PC-9 (cell line): ENCODE data around the gene SLC13A2. TPM values are rescaled to one million over a fixed set of nuclear protein-coding genes. Genes with fewer than 3 reads are reported as not detected.

Experiments
- BruUV-seq: library from RNA; stranded (reverse); fragments of 400-500 nt; replicated peaks from 2 replicates; lab custom pipeline; 2021; lab: Mats Ljungman, UMichigan
- CTCF ChIA-PET: fragments of 300-600 bp; sonication (Branson Sonifier 250); formaldehyde crosslinking; loops from one replicate; lab custom pipeline; 2022; ENCODE audit warnings: antibody characterized with exemption; lab: Charles Lee
- POLR2A ChIA-PET: fragments of 300-600 bp; sonication (Branson Sonifier 250); formaldehyde crosslinking; loops from one replicate; lab custom pipeline; 2022; ENCODE audit warnings: antibody characterized with exemption; ENCODE audit not compliant: unreplicated experiment; lab: Charles Lee
- DNase-seq, 2 experiments: peaks; one replicate each; pipeline versions ENCODE4 v3.0.0 to v3.0.0-alpha.2; 2015 to 2022; ENCODE audit warnings: mixed read lengths in 1 of 2
- H2AFZ ChIP-seq: fragments of 200-600 bp; sonication (generic); 2 replicates; pipeline ENCODE4 v1.8.1; 2017; ENCODE audit warnings: antibody characterized with exemption
- H3F3A ChIP-seq: fragments of 200-600 bp; sonication (generic); 2 replicates; pipeline ENCODE4 v1.8.1; 2017; ENCODE audit warnings: antibody characterized with exemption, mild to moderate bottlenecking, low read depth; ENCODE audit not compliant: insufficient read depth
- H3K27ac ChIP-seq: fragments of 200-600 bp; sonication (generic); 2 replicates; pipeline ENCODE4 v1.6.1; 2016; ENCODE audit warnings: mixed run types
- H3K27me3 ChIP-seq: fragments of 200-600 bp; sonication (generic); 2 replicates; pipeline ENCODE4 v1.6.1; 2016; ENCODE audit warnings: low read depth, mixed run types; ENCODE audit not compliant: insufficient read depth
- H3K36me3 ChIP-seq: fragments of 200-600 bp; sonication (generic); 2 replicates; pipeline ENCODE4 v1.6.1; 2016; ENCODE audit warnings: low read depth, mixed run types
- H3K4me1 ChIP-seq: fragments of 200-600 bp; sonication (generic); replicated peaks from 2 replicates; pipeline ENCODE4 v1.6.1; 2016; ENCODE audit warnings: mixed run types; ENCODE audit not compliant: insufficient read depth
- H3K4me2 ChIP-seq: fragments of 200-600 bp; sonication (generic); 2 replicates; pipeline ENCODE4 v1.6.1; 2017; ENCODE audit warnings: mixed run types
- H3K4me3 ChIP-seq: fragments of 200-600 bp; sonication (generic); 2 replicates; pipeline ENCODE4 v1.6.1; 2016; ENCODE audit warnings: mixed run types
- H3K79me2 ChIP-seq: fragments of 200-600 bp; sonication (generic); 2 replicates; pipeline ENCODE4 v1.6.1; 2017; ENCODE audit warnings: low read depth, mixed run types
- H3K9me2 ChIP-seq: fragments of 200-600 bp; sonication (generic); 2 replicates; pipeline ENCODE4 v1.8.1; 2017; ENCODE audit warnings: mild to moderate bottlenecking; ENCODE audit not compliant: insufficient read depth
- H3K9me3 ChIP-seq: fragments of 200-600 bp; sonication (generic); 2 replicates; pipeline ENCODE4 v1.8.1; 2016; ENCODE audit warnings: low read depth; ENCODE audit not compliant: insufficient read depth
- H4K20me1 ChIP-seq: fragments of 200-600 bp; sonication (generic); 2 replicates; pipeline ENCODE4 v1.8.1; 2017; ENCODE audit not compliant: insufficient read depth
- CTCF ChIP-seq: fragments of 200-600 bp; sonication (generic); conservative IDR thresholded peaks from 2 replicates; pipeline ENCODE4 v1.6.1; 2017; ENCODE audit warnings: mixed run types, antibody characterized with exemption, mild to moderate bottlenecking, moderate library complexity
- EZH2 ChIP-seq: fragments of 200-600 bp; sonication (generic); IDR thresholded peaks from 2 replicates; pipeline ENCODE4 v1.8.0; 2017; ENCODE audit warnings: antibody characterized with exemption, low read depth
- intact Hi-C: fragments of 100-400 bp; cut with micrococcal nuclease; formaldehyde crosslinking; loops from one replicate; pipeline ENCODE4 v1.10.0; 2022; ENCODE audit not compliant: unreplicated experiment
- total RNA-seq: library from RNA; stranded (reverse); gene quantifications from 2 replicates; pipeline ENCODE4 v1.2.3, GENCODE V29; 2021

The SLC13A2 gene
- total RNA-seq, 1 experiment from 2014 or later, result not detected

DNA sequence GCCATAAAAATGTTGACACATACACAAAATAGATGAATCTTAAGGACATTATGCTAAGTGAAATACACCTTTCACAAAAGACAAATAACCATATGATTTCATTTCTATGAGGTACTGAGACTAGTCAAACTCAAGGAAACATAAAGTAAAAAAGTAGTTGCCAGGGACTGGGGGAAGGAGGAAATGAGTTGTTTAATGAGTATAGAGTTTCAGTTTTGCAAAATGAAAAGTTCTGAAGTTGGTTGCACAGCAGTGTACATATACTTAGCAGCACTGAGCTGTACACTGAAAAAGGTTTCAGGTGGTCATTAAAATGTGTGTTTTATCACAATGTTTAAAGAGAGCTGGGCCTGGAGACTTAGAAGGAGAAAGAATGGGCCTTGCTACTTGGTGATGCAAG is 4.7 kb upstream of the SLC13A2 start:
- Histone ChIP-seq H3K27me3 (no peaks in the 10 kb centered on the region), H3K9me2 (no peaks in the 10 kb centered on the region), H3K36me3 (no peaks in the 10 kb centered on the region), H3K27ac (no peak overlapping the region), H3K4me2 (no peak overlapping the region), H3K4me1 (peaks cover 6% of the 10 kb centered on the region; the same call in 1 of the 2 replicates), H3F3A (peaks cover 10% of the 10 kb centered on the region; the same call in 1 of the 2 replicates), H4K20me1 (no peaks in the 10 kb centered on the region; the same call in 1 of the 2 replicates), H3K9me3 (no peaks in the 10 kb centered on the region; the same call in 1 of the 2 replicates), H2AFZ (no peak overlapping the region), H3K79me2 (no peaks in the 10 kb centered on the region), H3K4me3 (no peak overlapping the region)
- CTCF ChIA-PET, result no interaction called here
- no peak for DNase-seq
- no TSS peak for BruUV-seq
- no peak for TF ChIP-seq EZH2
- TF ChIP-seq CTCF, result no peak
- intact Hi-C loops, result no loop called here
- POLR2A ChIA-PET, result no interaction called here

GRCh38 chr17:28469376-28469775 is 4.1 kb upstream of the SLC13A2 start:
- ChIA-PET POLR2A (no interaction called here), CTCF (no interaction called here)
- H3K79me2 ChIP-seq, result no peaks in the 10 kb centered on the region
- H3K4me3 ChIP-seq, result no peak overlapping the region
- no peaks in the 10 kb centered on the region; the same call in 1 of the 2 replicates for H4K20me1 ChIP-seq
- no peaks in the 10 kb centered on the region for H3K36me3 ChIP-seq
- no peaks in the 10 kb centered on the region for H3K9me2 ChIP-seq
- H3K9me3 ChIP-seq, result no peaks in the 10 kb centered on the region; the same call in 1 of the 2 replicates
- intact Hi-C loops, result no loop called here
- peaks cover 10% of the 10 kb centered on the region; the same call in 1 of the 2 replicates for H3F3A ChIP-seq
- no peak overlapping the region for H2AFZ ChIP-seq
- DNase-seq, result no peak
- H3K27ac ChIP-seq, result no peak overlapping the region
- TF ChIP-seq EZH2 (no peak), CTCF (no peak)
- no TSS peak for BruUV-seq
- H3K4me2 ChIP-seq, result no peak overlapping the region
- peaks cover 6% of the 10 kb centered on the region; the same call in 1 of the 2 replicates for H3K4me1 ChIP-seq
- H3K27me3 ChIP-seq, result no peaks in the 10 kb centered on the region

DNA sequence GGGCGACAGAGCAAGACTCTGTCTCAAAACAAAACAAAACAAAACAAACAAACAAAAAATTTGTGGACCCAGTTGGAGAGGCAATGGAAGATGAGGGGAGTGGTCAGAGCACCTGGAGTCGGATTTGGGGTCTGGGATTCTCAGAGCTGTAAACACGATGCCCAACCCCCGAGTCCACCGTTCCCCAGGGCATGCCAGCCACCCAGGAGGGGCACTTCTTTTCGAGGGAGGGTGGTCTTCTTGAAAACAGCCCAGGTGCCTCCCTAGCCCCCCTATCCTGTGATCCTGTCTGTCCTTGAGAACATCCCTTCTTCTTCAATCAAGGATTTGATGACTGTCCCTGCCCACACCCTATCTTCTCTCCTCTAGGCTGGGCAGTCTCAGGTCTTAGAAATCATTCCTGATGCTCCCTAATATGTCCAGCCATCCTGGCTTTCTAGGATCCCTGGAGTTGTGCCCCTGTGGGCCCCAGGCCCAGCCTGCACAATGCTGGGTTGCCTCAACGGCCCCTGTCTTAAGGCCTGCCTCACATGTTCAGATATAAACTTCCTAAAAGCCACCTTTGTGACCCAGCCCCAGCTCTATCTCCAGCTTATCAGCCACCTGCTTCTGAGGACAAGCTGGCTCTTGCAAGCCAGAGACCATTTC is 3.1 kb upstream of the SLC13A2 start:
- intact Hi-C loops, result no loop called here
- Histone ChIP-seq H4K20me1 (no peaks in the 10 kb centered on the region; the same call in 1 of the 2 replicates), H3K9me3 (no peaks in the 10 kb centered on the region; the same call in 1 of the 2 replicates), H3K27me3 (no peaks in the 10 kb centered on the region), H3K9me2 (no peaks in the 10 kb centered on the region), H3K79me2 (no peaks in the 10 kb centered on the region), H3K4me2 (no peak overlapping the region), H3K4me3 (no peak overlapping the region), H2AFZ (no peak overlapping the region), H3K4me1 (peaks cover 12% of the 10 kb centered on the region), H3K27ac (no peak overlapping the region), H3F3A (peaks cover 10% of the 10 kb centered on the region; the same call in 1 of the 2 replicates), H3K36me3 (no peaks in the 10 kb centered on the region)
- POLR2A ChIA-PET, result interaction anchor here (0.6 kb wide), 1 partner anchor 432 kb away, joined by 4 read pairs; no protein-coding TSS in a partner anchor
- CTCF ChIA-PET, result no interaction called here
- DNase-seq, result no peak
- no peak for TF ChIP-seq EZH2
- TF ChIP-seq CTCF, result no peak
- no TSS peak for BruUV-seq
